GM12892 (cell line): ENCODE data around the gene WWC1.

Source experiments
- POLR2A ChIP-seq: IDR thresholded peaks from 2 replicates; pipeline ENCODE4 v1.6.1; 2011; ENCODE audit warnings: low read depth, low read length, control low read depth
- POLR2AphosphoS5 ChIP-seq: IDR thresholded peaks from 2 replicates; pipeline ENCODE4 v1.6.1; 2011; ENCODE audit warnings: low read depth, low read length, control low read depth

DNA sequence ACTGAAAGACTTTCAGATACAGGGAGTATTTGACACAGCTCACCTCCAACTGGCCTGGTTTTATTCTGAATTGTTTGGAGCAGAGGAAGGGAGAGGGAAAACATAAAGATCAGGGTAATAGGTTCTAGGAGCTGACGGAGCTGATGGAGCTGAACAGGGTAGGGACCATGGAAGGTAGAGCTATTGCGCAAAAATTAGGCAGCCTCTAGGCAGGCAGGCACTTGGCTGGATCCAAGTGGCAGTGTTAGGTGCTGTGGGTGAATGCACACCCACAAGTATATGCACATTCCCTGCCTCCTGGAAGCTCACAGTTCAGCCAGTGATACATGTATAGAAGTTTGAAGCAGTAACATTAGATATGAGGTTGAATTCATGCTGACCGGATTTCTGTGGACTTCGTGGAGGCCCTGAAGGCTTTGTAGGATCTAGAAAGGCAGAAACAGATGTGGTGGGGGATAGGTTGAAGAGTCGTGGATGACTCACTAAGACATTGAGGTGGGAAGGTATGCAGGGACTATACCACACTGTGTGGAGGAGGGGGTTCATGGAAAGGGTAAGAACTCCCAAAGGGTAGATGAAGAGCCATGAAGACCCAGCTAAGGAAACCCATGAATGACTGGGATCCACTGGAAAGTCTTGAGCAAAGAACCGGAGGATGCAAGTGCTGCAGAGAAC, 50.8 kb downstream of the WWC1 start:
- no peak for TF ChIP-seq POLR2A
- TF ChIP-seq POLR2AphosphoS5, result no peak
